GM21723 (cell line): Measurements from ENCODE around the gene FYN.

ENCODE experiments used
- ATAC-seq: cut with Tn5 transposase; IDR thresholded peaks from one replicate; pipeline ENCODE4 v1.9.1; 2021; ENCODE audit warnings: mild to moderate bottlenecking, moderate library complexity; ENCODE audit not compliant: unreplicated experiment

FYN gene

GRCh38 chr6:111854683-111855082, 18.6 kb downstream of the FYN start:
- no peak for ATAC-seq

GRCh38 chr6:111852725-111853124, 20.5 kb downstream of the FYN start:
- ATAC-seq = no peak

DNA sequence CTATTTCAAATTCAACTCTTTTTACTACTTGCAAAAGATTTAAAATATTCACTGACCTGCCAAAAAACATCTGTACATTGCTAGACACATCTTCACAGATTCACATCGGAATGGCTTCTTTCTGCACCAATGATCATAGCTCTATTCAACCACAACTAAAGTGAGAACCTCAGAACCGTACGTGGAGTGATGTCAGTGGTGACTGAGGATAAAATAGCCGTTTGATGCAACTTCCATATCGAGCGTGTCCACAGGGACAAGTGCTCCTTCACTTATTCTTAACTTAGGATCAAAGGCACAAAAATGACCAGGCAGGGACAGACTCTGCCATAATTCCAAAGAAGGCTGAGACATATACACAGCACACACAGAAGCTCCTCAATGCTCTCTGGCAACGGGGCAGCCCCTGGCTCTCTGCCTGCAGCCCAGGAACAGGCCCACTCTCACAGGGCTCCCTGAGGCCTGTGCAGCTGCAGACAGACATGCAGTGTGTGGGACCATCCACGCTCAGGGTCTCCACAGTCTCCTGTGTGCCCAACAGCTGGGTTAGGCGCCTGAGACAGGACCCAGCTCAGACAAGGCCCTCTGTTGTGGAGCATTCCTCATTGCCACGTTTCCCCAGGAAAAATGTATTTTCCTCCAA, 22.8 kb downstream of the FYN start:
- ATAC-seq = peak; percentile 41

DNA sequence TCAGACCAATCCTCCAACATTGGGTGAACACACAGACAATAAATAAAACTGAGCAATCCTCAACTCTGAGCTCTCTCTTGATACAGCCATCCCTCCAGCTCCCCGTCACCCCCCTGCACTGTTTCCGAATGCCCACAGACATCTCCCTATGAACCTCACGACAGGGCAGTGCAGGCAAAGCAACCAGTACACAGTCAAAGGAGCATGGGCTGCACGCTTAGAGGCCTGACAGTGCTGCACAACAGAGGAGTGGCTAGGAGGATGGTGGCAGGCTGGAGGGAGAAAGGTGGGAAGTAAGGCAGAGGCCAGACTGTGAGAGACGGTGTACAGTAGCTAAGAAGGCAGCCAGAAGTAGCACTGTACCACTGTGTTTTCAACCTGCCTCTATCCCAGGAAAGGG, 24.0 kb downstream of the FYN start:
- ATAC-seq = no peak

DNA sequence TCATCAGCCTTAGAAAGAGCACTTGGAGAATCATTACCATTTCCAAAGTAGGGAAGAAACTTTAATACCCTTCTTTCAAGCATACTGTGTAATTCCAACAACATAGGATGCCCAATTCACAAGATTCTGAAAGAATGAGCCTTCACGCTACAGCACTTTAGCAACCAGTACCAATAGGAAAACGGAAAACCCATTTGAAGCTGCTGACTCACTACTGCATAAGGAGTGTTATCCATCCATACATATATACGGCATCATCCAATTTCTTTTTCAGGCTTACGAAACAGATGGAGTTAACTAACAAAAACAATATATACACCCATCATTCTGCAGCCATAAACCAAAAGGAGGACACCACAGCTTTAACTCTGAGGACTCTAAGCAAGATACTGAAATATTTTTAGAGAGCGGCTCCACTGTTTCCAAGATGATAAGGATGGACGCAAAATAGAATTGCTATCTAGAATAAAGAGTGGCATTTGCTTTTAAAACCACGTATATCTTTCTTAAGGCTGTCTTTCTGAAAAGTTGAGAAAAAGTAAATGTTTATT, 24.9 kb downstream of the FYN start:
- ATAC-seq = no peak

DNA sequence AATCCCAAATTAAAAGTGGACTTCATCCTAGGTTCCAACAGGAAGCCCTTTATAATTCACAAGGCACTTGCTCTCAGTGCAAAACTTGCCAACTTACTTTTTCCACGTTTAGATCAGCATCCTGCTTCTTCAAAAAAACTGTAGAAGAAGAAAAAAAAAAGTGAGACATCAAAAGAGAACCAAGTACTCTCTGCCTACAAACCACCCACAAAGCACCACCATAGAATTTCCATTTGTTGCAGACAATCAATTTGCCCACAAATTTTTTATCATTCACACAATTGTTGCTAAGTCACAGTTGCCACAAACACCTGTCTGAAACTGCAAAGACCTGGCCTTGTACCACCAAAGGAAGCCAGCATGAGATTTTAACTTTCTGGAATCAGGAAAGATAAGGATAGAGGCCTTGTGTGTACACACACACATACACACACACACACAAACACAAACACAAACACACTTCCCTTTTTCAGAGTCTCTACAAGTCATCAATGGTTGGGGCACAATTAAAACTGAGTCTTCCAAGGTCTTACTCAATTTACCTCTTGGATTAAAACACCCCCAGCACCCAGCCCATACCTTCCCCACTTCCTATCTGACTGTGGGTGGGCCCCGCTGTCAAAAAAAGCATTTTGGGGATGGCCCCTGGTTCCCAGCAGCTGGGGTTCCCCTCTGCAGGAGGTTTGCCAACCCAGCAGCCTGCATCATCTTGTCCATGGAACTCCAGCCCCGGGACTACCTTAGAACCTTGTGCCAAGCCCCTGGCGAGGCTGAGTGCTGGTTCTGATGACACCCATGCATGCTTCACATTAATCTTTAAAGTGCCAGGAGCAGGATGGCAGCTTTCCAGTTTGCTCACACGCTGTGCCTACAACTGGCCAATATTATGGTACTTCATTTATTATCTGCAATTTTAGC, 26.5 kb downstream of the FYN start:
- ATAC-seq = no peak

- no peak for ATAC-seq
These were observed 27.2 kb downstream of the FYN start for GRCh38 chr6:111846066-111846465.

GRCh38 chr6:111845441-111845871, 27.8 kb downstream of the FYN start:
- ATAC-seq = peak; percentile 54

DNA sequence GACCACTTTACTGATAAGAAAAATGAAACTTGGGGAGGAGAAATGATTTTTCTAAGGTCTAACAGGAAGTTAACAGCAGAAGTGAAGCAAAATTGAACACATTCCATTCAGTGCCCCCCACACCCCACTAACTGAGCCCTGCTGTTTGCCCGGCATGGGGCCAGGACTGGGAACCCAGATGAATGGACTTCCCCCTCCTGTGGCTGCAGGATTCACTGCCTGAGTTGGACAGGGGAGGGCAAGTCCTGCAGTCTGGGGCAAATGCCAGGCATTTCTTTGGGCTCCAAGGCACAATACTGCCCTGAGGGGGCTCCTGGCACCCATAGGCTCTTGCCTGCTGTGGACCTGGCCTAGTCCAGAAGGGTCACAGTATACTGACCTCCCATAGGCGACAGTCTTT, 28.3 kb downstream of the FYN start:
- ATAC-seq = peak; percentile 31

- ATAC-seq = peak; percentile 65
These were observed 28.9 kb downstream of the FYN start for GRCh38 chr6:111844376-111844775.

DNA sequence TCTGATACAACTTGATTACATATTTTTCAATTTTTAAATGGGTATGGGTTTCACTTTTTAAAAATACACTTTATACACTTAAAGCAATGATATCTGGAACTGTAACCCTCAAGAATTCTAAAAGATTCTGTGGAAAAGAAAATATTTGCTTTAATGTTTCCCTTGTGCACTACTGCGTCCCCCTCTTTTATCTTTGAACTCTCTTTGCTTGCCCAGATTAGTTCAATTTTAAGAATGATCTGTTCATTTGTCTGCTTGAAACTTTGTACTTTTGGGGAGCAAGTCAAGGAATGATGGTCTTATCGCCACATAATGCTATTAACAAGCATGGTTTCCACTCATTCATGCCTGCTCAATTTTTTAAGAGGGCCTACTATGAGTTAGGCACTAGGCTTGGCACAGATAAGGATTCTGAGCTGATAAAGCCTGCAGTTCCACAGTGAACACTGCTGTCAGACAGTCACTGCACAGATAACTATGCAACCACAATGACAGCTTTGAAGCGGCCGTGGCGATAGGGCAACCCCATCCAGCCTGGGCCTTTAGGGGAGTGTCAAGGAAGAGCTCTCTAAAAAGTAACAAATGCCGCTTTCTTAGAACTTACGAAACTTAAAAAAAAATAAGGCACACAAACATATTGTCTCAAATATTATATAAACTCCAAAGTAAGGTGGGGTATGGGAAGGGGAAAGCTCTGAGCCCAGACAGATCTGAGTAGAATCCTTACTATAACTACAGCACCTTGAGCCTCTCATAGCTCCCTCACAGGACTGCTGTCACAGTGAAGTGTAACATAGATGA, 29.7 kb downstream of the FYN start:
- ATAC-seq = no peak

GRCh38 chr6:111842891-111843290, 30.4 kb downstream of the FYN start:
- ATAC-seq = no peak

DNA sequence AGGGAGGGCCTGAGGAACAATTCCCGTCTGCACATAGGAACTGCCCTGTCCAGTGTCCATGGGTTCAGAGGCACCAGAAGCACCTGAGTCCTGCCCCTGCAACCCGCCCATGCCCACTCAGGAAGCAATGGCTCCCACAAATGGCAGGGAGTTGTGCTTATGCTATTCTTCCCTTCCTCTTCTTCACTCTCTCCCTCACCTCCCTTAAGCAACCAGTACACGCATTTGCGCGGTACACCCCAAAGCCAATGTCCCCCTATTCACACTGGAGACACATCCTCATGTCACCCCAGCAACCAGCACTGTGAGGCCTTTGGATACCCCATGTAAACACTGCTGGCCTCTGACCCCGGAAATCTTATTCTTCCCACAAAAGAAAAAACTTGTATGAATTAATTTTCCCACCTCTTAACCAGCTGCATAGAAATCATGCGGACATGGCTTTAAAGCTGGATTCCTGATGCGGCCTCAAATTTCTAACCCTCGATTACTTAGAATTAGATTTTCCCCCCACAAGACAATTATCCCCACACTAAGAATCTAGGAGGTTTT, 30.9 kb downstream of the FYN start:
- no peak for ATAC-seq

GRCh38 chr6:111841822-111842221, 31.4 kb downstream of the FYN start:
- ATAC-seq = no peak

DNA sequence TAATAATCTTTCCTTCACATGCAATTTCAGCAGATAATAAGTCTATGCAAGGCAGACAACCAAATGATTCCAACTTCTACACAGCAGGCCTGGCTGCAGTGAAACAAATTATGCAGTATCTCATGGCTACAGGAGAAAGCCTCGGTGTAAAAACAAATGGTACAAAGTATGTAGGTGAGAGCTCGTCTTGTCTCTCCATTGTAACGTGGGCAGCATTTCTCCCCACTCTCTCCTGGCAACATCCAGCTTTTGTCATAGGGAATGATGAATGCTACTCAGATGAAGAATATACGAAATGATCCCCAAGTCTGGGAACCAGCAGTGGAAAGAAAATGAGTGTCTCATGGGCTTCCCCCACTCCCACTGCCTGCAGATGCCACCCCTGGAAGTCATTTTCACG, 32.4 kb downstream of the FYN start:
- no peak for ATAC-seq

DNA sequence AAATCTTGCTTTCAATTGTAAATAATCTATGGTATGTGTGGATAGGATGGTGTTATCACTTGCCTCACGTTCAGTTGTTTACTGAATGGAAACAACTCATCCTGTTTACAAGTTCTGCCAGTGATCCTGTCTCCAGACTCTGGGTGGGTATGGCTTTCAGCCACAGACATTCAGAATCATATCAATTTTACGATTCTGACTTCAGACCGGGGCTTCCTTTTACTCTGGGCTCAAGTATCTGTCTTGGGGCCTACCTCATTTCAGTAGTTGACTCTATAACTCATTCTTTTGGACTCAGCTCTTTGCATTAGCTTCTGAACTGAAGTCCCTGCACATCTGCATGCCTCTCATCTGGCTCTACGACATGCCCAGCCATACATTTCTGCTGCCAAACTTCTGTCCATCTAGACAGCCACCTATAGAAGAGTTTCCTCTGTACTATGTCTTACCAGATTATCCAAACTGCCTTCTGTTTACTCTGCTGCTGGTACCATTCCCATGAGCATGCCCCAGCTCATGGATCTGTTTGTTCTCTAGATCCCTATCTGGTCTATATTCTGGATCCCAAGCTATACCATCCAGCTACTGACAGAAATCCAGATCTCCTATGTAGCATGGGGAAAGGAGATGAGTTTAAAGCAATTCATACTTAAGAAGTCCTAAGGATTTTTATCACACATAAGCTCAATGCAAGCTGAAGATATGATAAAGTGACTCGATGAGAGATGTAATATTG, 34.3 kb downstream of the FYN start:
- ATAC-seq = no peak

DNA sequence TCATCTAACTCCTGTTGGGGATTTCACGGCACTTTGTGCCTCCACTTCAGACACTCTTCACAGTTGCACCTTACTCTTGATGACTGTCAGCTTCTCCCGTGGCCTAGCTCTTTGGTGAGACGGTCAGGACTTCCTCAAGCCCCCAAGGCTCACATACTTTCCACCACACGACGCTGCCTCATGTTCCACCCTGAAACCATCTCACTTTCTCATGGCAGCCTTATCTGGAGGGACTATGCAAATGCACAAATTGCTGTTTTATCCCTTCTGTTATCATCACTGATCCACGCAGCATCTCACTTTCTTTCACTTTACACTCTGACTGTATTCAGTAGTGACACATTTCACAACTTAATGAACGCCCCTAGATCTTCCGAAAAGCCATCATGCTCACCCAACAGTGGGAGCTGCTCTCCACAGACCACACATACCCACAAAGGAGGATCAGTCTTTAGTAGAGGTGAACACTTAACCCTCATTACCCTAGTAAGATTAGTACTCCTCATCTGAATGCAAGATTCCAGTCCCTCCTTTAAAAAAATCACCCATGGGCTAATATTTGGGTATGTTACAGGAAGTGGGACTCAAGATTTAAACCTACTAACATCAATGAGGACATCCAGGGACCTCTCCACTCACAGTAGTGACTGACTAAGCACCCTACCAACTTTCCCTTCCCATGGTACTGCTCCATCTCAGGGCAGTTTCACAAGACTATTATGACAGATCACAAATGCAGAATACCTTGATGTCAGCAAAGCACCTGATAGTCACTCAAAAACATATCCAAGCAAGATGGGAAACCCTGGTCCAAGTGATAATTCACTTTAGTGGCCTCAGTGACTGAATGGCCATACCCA, 35.4 kb downstream of the FYN start:
- peak; percentile 72 for ATAC-seq

GRCh38 chr6:111837007-111837406, 36.2 kb downstream of the FYN start:
- no peak for ATAC-seq

- no peak for ATAC-seq
These were observed 37.4 kb downstream of the FYN start for GRCh38 chr6:111835807-111836206.
